GM11168 (cell line): ENCODE measurements around the gene USP6.
"Not testable (repeated sequence)": the region's sequence is repeated elsewhere in the genome, so short reads cannot be mapped to it uniquely, and the experiment has no call there.

Experiments
- in situ Hi-C: fragments of 300-500 bp; cut with MboI; formaldehyde crosslinking; loops from one replicate; pipeline ENCODE4 v1.12.0; 2022; ENCODE audit warnings: low sequenced_read_pairs; ENCODE audit not compliant: unreplicated experiment

USP6 gene

GRCh38 chr17:5115673-5116651 lies at the start of gene USP6:
TSS of gene USP6 (plus strand) at chr17:5116032. CDS start at chr17:5130368, 14,336 bp downstream.
- in situ Hi-C loops: no loop called here

GRCh38 chr17:5068236-5068635 lies 47.6 kb upstream of the USP6 start:
- in situ Hi-C loops: loop anchor here (10.0 kb wide), 1 partner anchor 93 kb away; no protein-coding TSS in a partner anchor

- in situ Hi-C loops: loop anchor here (10.0 kb wide), 1 partner anchor 95 kb away; no protein-coding TSS in a partner anchor
Measured at GRCh38 chr17:5069724-5070123, 46.1 kb upstream of the USP6 start.

GRCh38 chr17:5075472-5075871 lies 40.4 kb upstream of the USP6 start:
- in situ Hi-C loops: not testable (repeated sequence)

GRCh38 chr17:5077275-5077674 lies 38.6 kb upstream of the USP6 start:
- in situ Hi-C loops: not testable (repeated sequence)

- in situ Hi-C loops: no loop called here
Measured at GRCh38 chr17:5077781-5078105, 38.1 kb upstream of the USP6 start.

- in situ Hi-C loops: no loop called here
Measured at GRCh38 chr17:5078106-5079028, 37.5 kb upstream of the USP6 start, which contains the start of gene ZFP3. TSS of gene ZFP3 (plus strand) at chr17:5078467. CDS start at chr17:5091505, 13,038 bp downstream.

- in situ Hi-C loops: no loop called here
Measured at GRCh38 chr17:5080591-5080990, 35.2 kb upstream of the USP6 start.

GRCh38 chr17:5092218-5093010 lies 23.4 kb upstream of the USP6 start:
- in situ Hi-C loops: no loop called here

- in situ Hi-C loops: no loop called here
Measured at GRCh38 chr17:5096731-5097100, 19.1 kb upstream of the USP6 start.

GRCh38 chr17:5097101-5097834 lies 18.6 kb upstream of the USP6 start:
- in situ Hi-C loops: no loop called here

- in situ Hi-C loops: no loop called here
Measured at GRCh38 chr17:5099271-5099670, 16.6 kb upstream of the USP6 start.

GRCh38 chr17:5100832-5101231 lies 15.0 kb upstream of the USP6 start:
- in situ Hi-C loops: no loop called here

GRCh38 chr17:5110816-5111215 lies 5.0 kb upstream of the USP6 start:
- in situ Hi-C loops: no loop called here

- in situ Hi-C loops: no loop called here
Measured at GRCh38 chr17:5111402-5112204, 4.2 kb upstream of the USP6 start, which contains the start of gene ZNF232. TSS of gene ZNF232 (minus strand) at chr17:5111878. CDS start at chr17:5111822, 56 bp downstream.

- in situ Hi-C loops: no loop called here
Measured at GRCh38 chr17:5118219-5118618, 2.4 kb downstream of the USP6 start.

- in situ Hi-C loops: no loop called here
Measured at GRCh38 chr17:5120036-5120435, 4.2 kb downstream of the USP6 start.

GRCh38 chr17:5120436-5121185 lies 4.8 kb downstream of the USP6 start:
- in situ Hi-C loops: not testable (repeated sequence)
